ENCODE measurements around the gene AMIGO1. TPM values are rescaled to one million over a fixed set of nuclear protein-coding genes. Genes with fewer than 3 reads are reported as not detected.

The AMIGO1 gene
- total RNA-seq = 0.65 and 2.4 TPM in 2 replicates

GRCh38 chr1:109509176-109510134, at the start of gene AMIGO1:
Gene AMIGO1 (minus strand): TSS chr1:109509727. CDS start chr1:109508912, 815 bp downstream.

GRCh38 chr1:109548321-109549267, 39.1 kb upstream of the AMIGO1 start, which contains the start of gene GNAI3:
Gene GNAI3 (plus strand): TSS chr1:109548615. CDS start chr1:109548721, 106 bp downstream.

GRCh38 chr1:109539676-109540075, 30.1 kb upstream of the AMIGO1 start, which contains the start of gene GPR61:
Gene GPR61 (plus strand): TSS chr1:109539872. CDS start chr1:109543023, 3,151 bp downstream.

GRCh38 chr1:109493805-109494539, 15.6 kb downstream of the AMIGO1 start, which contains the start of gene CYB561D1:
Gene CYB561D1 (plus strand): TSS chr1:109494094. CDS start chr1:109494140, 46 bp downstream.

GRCh38 chr1:109483672-109484518, 25.6 kb downstream of the AMIGO1 start, which contains the start of gene ATXN7L2:
Gene ATXN7L2 (plus strand): TSS chr1:109483905. CDS start chr1:109483954, 49 bp downstream.

GRCh38 chr1:109466452-109467300, 42.9 kb downstream of the AMIGO1 start, which contains the start of gene SYPL2:
Gene SYPL2 (plus strand): TSS chr1:109466546. CDS start chr1:109466844, 298 bp downstream.

Other genes starting within 250 kb of the AMIGO1 start
- 6.5 and 50.8 TPM in 2 replicates for gene PSRC1, start 226.6 kb downstream of the AMIGO1 start, total RNA-seq
- not detected in 2 replicates for gene MYBPHL, start 202.7 kb downstream of the AMIGO1 start, total RNA-seq
- 37.2 and 69.5 TPM in 2 replicates for gene SORT1, start 111.8 kb downstream of the AMIGO1 start, total RNA-seq
- gene PSMA5, start 83.3 kb downstream of the AMIGO1 start, total RNA-seq = 27.8 and 35.8 TPM in 2 replicates
- gene SYPL2, start 43.2 kb downstream of the AMIGO1 start, total RNA-seq = 0.13 TPM in 1 of 2 replicates, not detected in the other
- 4.4 and 4.9 TPM in 2 replicates for gene ATXN7L2, start 25.8 kb downstream of the AMIGO1 start, total RNA-seq
- 7.2 and 8.6 TPM in 2 replicates for gene CYB561D1, start 15.6 kb downstream of the AMIGO1 start, total RNA-seq
- not detected in 2 replicates for gene GPR61, start 30.1 kb upstream of the AMIGO1 start, total RNA-seq
- gene GNAI3, start 38.9 kb upstream of the AMIGO1 start, total RNA-seq = 5.2 and 8.0 TPM in 2 replicates
- 0.16 TPM in 1 of 2 replicates, not detected in the other for gene GNAT2, start 109.9 kb upstream of the AMIGO1 start, total RNA-seq
- 59.5 and 63.1 TPM in 2 replicates for gene AMPD2, start 110.1 kb upstream of the AMIGO1 start, total RNA-seq
- gene GSTM4, start 146.4 kb upstream of the AMIGO1 start, total RNA-seq = 8.3 and 45.1 TPM in 2 replicates
- 3.7 and 20.5 TPM in 2 replicates for gene GSTM2, start 158.3 kb upstream of the AMIGO1 start, total RNA-seq
- gene GSTM1, start 178.1 kb upstream of the AMIGO1 start, total RNA-seq = 32.2 TPM in 1 of 2 replicates, not detected in the other
- 1.8 TPM in 1 of 2 replicates, not detected in the other for gene GSTM5, start 202.5 kb upstream of the AMIGO1 start, total RNA-seq
- 27.4 and 75.7 TPM in 2 replicates for gene GSTM3, start 231.3 kb upstream of the AMIGO1 start, total RNA-seq